GM12873 (cell line): ENCODE results near the gene ZNF853.

ENCODE experiments used
- CTCF ChIP-seq: IDR thresholded peaks from 2 replicates; pipeline ENCODE4 v1.5.1; 2012; ENCODE audit warnings: low read depth, mild to moderate bottlenecking, moderate library complexity, low read length, control low read depth; ENCODE audit not compliant: insufficient read depth; ENCODE audit errors: missing control alignments

The ZNF853 gene

GRCh38 chr7:6641305-6642035 is 26.1 kb downstream of the ZNF853 start:
- no peak for TF ChIP-seq CTCF

GRCh38 chr7:6642239-6642839 is 26.9 kb downstream of the ZNF853 start:
- no peak for TF ChIP-seq CTCF

GRCh38 chr7:6642861-6643640 is 27.6 kb downstream of the ZNF853 start:
- TF ChIP-seq CTCF: no peak

GRCh38 chr7:6643915-6644625 is 28.7 kb downstream of the ZNF853 start:
- no peak for TF ChIP-seq CTCF

GRCh38 chr7:6644728-6645127 is 29.3 kb downstream of the ZNF853 start:
- no peak for TF ChIP-seq CTCF

GRCh38 chr7:6646465-6646864 is 31.1 kb downstream of the ZNF853 start:
- no peak for TF ChIP-seq CTCF

GRCh38 chr7:6647080-6647479 is 31.7 kb downstream of the ZNF853 start:
- no peak for TF ChIP-seq CTCF
